Gastrocnemius medialis (tissue), 4 donors: ENCODE data around the gene GLIS2.

Experiments
- CTCF ChIP-seq, 5 experiments: fragments of 450-650 bp in 3 of 5; fragments of 200-600 bp in 2 of 5; sonication (generic) in 2 of 5; IDR thresholded peaks in 4 of 5; conservative IDR thresholded peaks in 1 of 5; 1 replicate in 4 of 5; 2 replicates in 1 of 5; pipeline ENCODE4 v1.5.1; 2016 to 2019; ENCODE audit warnings: antibody characterized with exemption in 5 of 5, mild to moderate bottlenecking in 3 of 5, moderate library complexity in 3 of 5
- POLR2A ChIP-seq, 2 donors: fragments of 450-650 bp; IDR thresholded peaks; one replicate each; pipeline ENCODE4 v1.6.1; 2017; ENCODE audit warnings: antibody characterized with exemption in 2 of 2, mild to moderate bottlenecking in 2 of 2, moderate library complexity in 2 of 2

- TF ChIP-seq CTCF (IDR thresholded peaks at IDR 0.05 in 4 of 5, conservative IDR thresholded peaks at IDR 0.05 in 1 of 5), result no peak
- TF ChIP-seq POLR2A (IDR thresholded peaks at IDR 0.05), result no peak
These were observed 61.2 kb downstream of the GLIS2 start for GRCh38 chr16:4376893-4377572.
